Activated CD4-positive, alpha-beta T cell treated with anti-CD3 and anti-CD28 coated beads, Interleukin-10, Interleukin-2, amounts not matched to agents 100 ng/mL and 50 ng/mL, durations not matched to agents 16 hours and 8 hours (primary cell): ENCODE measurements around the gene MDFIC2.
A peak's percentile ranks its signal among the peaks of the same experiment; 100 is the strongest.
"Not testable (repeated sequence)": the region's sequence is repeated elsewhere in the genome, so short reads cannot be mapped to it uniquely, and the experiment has no call there.

ENCODE experiments used
- DNase-seq: peaks from one replicate; pipeline ENCODE4 v3.0.0-alpha.2; 2020

Gene MDFIC2

DNA sequence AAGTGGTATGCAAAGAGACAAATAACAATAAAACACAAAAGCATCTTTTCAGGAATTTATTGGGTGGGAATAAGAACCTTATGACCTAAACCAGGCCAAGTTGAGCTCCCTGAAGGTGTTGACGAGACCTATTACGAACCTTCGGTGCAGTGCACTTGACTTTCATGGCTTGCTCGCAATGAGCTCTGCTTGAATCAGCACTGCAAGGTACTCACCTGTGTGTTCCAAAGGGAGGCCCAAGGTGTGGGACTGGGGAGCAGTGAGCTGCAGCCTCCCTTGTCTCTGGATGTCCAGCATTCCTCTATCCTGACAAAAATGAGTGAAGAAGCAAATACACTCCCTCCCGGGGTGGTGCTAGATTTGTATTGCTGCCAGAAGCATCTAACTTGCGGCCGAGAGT lies at the start of gene MDFIC2:
MDFIC2 (minus strand) TSS at position 303 of the 400 bp plus-strand sequence. CDS start 665 bp downstream, outside the sequence.
- DNase-seq: no peak

DNA sequence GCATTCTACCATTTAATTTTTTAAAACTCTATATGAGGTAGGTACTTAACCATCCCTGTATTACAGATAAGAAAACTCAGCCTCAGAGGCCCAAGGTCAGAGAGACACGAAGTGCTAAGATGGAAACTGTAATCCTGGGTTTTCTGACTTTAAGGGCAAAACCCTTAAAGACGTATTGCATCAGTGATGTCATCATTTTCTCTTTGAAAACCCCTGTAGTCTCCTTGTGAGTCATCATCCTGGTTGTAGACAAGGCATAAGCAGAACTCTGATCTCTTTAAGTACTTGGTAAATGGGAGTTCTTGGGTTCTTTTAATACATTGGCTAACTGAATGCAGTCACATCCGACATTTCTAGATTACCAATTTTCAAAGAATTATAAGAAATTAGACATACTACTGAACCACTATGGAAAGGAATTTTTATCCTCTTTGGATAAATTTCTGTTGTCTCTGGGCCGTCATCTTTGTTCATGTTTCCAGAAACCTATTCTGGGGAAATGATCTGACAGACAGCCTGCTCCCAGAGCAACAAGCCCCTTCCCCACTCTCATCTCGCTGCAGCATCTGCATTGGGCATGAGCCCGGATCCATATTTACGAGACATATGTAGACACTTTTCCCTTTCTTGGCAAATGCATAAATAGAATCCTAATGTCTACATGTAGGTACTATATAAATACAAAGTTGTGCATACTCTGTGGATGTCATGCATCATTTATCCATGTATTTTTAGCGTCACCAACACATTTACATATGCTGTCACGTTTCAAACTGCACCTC lies 48.7 kb upstream of the MDFIC2 start:
- peak; percentile 42 for DNase-seq

DNA sequence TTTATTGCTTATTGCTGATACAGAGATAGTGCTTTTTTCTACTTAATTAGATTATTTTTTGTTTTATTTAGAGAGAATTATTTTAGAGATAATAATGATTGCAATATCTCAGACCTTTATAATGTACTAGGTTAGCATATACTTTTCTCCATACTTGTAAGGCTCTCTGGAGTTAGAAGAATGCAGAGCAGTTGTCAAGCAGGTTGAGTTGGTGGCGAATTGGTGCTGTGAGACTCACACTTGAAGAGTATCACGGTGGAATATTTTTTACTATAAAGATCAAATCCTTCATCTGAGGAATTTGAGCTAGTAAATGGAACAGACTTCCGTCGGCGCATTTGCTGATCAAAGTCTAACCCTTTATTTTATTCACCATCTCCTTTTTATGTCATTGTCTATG lies 47.3 kb upstream of the MDFIC2 start:
- DNase-seq: no peak

DNA sequence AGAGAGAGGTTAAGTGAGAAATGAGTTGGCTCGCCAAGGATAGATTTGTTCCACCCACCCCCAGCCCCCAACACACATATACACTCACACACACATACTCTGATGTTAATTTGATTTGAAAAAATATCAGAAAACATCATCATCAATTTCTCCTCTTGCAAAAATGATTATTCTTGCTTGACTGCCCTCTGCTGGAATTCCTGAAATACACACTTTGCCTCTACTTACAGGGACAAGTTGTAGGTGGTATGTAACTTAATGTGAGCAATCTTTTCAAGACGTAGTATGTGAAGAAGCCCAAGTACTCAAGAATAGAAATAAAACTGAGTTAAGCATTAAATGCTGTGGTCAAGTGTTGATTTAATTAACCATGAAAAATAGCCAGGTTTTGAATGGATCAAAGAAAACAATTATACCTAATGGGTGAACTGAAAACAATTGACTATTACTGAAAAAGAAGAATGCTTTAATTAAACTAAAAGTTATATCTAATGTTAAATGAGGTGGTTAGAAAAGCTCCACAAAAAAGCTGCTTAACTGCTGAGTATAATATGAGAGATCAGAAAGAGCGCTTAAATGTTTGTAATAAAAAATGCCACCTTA lies 46.6 kb upstream of the MDFIC2 start:
- peak; percentile 22 for DNase-seq

DNA sequence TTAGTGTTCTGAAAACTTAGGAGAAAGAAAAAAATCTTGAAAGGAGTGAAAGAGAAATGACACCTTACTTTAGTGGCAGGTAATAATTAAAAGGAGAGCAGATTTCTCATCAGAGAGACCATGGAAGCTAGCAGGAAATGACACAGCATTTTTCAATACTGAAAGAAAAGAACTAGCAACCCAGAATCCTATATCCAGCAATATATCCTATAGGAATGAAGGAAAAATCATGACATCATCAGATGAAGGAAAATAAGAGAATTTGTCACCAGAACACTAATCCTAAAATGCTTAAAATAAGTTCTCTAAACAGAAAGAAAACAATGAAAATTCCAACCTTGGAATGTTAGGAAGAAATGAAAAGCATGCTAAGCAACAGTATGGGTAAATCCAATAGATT lies 39.8 kb upstream of the MDFIC2 start:
- DNase-seq: no peak

DNA sequence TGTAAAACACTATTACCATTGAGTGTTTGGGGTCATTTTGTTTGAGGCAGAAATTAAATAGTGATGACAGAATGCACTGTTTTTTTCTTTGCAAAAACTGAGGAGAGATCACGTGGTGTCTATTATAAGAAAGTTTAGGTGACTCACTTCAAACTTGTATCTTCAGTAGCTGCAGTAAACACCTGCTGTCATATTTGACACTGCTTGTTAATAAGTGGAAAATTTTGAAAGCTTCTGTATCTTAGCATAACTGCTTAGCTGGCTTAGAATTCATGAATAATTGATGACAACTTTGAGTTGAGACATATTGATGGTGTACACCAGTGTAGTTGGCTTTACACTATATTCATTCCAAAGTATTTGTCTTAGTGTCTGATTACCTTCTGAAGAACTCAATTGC lies 29.7 kb upstream of the MDFIC2 start:
- DNase-seq: no peak

DNA sequence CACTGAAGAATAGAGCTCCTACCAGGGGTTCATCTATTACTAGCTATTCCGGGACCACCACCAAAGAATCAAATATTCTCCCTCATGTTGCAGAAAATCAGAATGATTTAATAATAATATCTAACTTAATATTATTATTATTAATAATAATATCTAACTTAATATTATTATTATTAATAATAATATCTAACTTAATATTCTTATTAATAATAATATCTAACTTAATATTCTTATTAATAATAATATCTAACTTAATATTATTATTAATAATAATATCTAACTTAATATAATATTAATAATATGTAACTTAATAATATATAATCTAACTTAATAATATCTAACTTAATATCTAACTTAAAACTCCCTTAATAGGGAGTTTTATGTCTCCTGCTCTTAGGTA lies 24.4 kb upstream of the MDFIC2 start:
- DNase-seq: not testable (repeated sequence)

DNA sequence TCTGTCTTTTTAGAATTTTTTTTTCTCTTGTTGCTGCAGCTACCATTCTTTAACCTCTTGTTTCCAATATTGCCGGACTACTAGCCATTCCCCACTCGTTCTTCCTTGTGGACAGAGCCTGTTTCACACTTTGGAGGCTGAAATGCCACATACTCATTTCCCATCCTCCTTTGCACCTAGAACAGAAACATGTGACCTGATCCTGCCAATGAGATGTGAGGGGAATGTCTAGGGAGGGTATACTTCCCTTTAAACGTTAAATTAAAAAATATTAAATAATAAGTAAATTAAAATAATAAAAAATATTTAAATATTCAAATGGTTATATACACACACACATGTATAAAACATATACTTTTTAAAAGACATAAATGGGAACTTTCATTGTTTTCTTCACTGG lies 20.6 kb upstream of the MDFIC2 start:
- DNase-seq: no peak

DNA sequence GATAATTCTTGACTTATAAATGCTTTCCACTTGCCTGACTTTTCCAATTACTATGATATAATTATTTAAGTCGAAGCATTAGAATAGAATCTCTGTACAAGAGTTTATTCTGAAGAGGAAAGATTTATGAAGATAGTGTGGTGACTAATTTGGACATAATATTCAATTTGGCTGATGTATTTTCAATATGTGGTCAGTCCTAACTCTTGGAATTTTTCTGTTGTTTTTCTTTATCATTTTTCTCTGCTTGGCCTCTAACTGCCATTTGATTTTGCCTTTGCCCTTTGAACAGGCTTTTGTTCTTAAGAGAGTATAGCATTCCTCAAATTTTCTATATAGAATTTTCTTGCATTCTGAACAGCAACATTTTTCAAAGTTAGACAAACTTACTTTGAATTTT lies 2.6 kb upstream of the MDFIC2 start:
- no peak for DNase-seq

DNA sequence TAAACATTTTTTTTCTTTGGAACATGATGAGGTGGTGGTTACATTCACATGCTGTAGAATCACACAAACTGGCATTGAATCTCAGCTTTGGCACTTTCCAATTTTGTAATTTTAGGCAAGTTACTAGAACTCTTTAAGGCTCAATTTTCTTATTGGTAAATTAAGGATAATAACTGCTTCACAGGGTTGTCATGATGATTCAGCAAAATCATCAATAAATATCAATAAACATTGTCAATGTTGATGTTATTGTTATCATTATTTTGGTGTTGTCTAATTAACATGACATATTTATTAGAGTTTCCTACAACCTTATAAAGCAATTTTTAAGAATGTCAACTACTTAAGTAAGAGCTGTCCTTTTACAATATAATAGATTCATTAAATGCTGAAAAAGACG lies 1.6 kb downstream of the MDFIC2 start:
- no peak for DNase-seq

DNA sequence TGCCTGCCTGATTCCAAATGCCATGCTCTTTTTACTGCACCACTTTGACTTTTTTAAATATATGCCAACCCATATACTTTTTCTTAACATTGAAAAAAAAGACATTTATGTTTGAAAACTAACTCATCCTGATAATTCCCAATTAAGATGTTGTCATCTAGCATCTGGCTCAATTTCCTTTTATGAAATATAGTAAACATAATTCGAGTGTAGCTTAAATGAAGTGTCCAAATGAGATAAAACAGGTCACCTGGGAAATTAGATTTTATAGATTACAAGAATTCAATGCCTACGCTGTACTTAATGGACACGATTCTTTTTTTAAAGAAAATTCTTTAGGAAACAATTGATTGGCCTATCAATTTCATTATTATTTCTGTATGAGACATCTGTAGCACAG lies 2.8 kb downstream of the MDFIC2 start:
- DNase-seq: no peak

DNA sequence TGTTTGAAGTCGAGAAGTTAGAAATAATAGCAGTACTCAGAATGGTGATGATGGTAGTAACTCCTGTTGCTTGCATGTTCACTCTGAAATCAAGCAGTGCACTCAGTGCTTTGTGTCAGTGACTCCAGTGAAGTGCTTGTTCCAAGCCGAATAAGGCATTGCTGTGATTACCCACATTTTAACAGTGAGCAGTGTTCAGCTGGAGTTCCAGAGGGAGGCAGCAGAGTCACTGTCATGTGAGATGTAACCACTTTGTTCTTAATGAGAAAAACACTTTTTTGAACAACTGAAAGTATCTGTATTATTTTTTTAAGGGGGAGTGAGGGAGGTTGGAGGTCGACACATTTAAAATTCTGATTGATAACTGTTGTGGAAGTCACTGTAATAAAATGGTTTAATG lies 3.7 kb downstream of the MDFIC2 start:
- DNase-seq: peak; percentile 1

DNA sequence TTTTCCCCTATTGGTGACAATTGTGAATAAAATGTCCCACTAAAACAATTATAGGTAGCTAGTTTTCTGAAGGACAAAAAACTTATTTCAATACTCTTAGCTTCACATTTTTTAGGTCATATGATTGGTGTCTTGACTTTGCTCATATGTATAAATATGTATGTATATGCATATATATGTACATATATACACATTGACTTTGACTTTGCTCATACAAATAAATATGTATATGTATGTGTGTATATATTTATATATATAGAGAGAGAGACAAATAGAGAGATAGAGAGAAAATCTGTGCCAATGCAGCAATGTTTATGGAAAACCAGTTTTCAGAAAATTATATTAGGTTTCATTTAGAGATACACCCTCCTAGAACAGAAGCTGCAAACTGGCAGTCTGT lies 5.7 kb downstream of the MDFIC2 start:
- no peak for DNase-seq

DNA sequence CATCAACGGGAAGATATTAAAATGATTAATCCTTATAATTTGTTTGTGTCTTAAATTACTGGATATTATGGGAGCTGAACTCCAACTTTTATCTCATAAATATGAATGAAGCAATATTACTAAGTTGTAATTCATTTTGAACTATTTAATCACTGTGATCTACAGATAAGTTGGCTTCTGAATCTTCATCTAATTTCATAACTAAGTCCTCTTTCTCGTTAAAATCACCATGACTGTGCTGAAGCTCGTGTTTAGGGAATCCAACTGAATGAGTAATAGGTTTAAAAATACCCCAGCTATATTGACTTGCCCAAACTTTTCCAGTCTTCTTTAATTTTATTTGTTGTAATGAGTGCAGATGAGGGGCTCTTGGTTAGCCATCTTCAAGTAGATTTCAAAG lies 14.1 kb downstream of the MDFIC2 start:
- DNase-seq: no peak

DNA sequence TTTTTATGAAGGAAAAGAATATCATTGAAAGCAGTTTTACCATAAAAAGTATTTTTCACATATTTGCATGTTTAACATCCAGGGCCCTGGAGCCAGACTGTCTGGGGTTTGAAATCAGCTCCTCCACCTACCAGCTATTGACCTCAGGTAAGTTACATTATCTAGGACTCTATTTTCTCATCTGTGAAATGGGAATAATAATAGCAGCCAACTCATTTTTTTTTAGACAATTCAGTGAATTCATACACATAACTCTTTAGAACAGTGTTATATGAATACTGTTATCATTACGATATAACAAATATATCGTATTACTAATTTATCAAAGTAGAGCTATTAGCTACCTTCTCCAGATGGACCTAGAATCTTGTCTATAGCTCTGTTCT lies 21.3 kb downstream of the MDFIC2 start:
- DNase-seq: no peak

DNA sequence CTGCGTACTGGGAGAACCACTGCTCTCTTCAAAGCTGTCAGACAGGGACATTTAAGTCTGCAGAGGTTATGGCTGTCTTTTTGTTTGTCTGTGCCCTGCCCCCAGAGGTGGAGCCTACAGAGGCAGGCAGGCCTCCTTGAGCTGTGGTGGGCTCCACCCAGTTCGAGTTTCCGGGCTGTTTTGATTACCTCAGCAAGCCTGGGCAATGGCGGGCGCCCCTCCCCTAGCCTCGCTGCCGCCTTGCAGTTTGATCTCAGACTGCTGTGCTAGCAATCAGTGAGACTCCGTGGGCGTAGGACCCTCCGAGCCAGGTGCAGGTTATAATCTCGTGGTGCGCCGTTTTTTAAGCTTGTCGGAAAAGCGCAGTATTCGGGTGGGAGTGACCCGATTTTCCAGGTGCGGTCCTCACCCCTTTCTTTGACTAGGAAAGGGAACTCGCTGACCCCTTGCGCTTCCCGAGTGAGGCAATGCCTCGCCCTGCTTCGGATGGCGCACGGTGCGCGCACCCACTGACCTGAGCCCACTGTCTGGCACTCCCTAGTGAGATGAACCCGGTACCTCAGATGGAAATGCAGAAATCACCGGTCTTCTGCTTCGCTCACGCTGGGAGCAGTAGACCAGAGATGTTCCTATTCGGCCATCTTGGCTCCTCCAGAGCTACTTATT lies 21.9 kb downstream of the MDFIC2 start:
- DNase-seq: not testable (repeated sequence)

DNA sequence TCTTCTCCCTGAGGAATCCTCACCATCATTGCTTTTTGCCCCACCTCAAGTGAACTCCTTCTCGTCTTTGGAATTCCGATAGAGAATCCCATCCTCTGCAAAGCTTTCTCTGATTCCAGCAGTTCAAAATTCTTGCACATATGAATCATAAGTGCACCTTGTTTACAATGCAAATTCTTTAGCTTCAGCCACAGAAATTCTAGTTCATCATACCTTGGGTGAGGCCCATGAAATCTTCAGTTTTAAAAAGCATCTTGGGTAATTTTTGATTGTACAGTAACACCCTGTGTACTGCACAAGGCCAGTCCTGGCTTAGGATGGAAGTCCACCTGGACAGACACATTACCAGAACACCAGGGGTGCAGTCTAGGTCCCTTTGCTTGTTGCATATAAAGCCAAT lies 30.8 kb downstream of the MDFIC2 start:
- DNase-seq: no peak

DNA sequence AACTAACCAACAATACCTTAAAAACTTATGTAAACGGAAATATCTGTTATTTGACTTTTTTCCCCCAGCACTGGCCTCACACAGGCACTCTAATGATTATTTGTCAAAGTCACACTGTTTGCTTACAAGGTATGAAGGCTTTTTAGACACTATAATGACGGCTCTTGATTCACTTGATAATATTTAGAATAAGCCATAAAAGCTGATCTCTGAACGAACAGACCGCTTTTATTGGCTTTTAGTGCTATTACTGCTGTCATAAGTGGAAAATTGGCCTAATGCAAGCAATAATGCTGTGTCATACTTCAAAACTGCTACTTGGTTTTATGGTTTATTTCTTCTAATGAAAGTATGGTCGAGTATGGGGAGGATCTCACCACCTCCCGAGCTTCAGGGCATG lies 35.1 kb downstream of the MDFIC2 start:
- DNase-seq: no peak

DNA sequence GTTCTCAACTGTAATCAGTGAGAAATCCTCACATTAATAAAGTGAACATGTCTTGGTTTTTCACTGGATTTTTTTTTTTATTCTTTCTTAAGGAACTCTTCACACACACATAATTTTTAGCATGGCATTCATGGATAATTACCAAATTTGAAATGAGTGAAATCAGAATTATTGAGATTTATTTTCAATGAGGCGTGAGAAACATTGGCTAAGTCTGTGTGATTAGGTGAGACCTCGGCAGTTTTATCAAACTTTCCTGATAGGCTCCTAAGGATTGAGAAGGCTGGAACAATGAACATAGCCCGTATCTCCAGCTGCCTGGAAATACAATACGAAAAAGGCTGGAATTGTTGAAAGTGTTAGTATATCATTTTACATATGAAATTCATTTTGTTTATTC lies 35.5 kb downstream of the MDFIC2 start:
- DNase-seq: no peak

DNA sequence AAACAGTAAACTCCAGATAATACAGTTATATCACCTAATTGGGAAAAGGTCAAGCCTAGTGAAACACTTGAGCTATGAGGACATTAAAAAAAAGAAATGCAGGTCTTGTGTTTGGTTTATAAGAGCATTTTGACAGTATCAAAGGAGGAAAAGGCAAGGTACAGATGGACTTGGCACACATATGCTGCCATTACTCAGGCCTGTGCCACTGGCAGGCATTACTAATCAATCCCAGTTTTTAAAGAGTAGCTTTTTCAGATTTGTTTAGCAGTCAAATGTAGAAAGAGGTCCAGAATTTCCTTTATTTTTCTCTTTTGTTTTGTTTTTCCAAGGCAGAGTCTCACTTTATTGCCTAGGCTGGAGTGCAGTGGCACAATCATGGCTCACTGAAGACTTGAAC lies 38.9 kb downstream of the MDFIC2 start:
- DNase-seq: no peak

DNA sequence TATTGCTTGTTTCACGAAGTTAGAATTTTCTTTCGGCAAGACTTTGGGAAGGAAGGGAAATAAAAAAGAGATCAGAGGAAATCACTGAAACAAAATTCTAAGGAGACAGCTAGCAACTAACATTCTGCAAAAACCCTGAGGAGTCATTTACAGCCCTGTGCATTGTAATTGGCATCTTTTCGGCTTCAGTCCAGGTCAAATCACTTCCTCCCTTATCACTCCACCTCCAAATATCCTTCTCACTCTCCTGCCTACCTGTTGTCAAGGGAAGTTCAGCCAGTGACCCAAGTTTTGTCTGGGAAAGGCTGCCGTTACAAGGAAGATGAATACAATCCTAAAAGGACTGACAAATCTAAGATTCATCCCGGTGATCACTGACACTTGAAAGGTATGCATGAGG lies 39.6 kb downstream of the MDFIC2 start:
- no peak for DNase-seq

DNA sequence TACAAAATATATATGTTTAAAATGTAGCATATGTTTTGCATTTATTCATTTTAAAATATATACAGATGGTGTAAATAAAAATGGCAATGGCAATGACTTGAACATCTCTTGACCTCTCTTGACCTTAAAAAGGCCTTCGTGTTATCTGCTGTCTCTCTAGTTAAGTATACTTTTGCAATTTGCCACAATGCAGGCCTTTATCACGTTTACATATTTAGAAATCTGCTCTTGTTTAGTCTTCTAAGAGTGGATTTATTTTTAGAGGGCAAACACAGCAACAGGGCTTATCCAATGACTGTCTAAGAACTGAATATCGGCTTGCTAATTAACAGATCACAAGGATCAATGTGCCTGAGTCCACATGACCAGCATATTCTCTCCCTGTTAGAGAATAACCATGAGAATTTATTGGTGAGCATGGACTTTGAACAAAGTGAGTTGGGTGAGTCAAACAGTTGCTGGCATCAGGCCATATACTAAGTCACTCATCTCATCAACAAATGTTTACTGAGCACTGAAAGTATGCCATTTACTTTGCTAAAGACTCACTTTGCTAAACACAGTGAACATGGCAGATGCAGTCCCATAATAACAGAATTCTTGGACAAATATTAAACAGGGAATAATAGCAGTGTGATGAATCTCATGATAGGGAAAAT lies 48.2 kb downstream of the MDFIC2 start:
- DNase-seq: no peak

DNA sequence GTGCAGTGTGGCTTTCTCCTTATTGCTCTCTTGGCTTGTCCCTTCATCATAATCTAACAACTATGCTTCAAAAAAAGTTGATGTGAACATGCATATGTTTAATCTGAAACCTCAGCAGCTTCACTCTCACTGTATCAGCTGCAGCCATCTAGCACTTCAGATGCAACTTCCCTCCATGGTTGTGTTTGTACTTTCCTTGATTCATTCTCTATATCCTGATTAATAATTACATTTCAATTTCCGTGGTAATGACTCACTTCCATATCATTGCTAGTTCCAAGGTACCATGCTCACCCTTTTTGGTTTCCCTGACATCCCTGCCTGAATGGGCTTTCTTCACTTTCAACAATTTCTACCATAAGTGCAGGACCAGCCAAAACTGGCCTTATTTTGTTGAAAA lies 51.2 kb downstream of the MDFIC2 start:
- no peak for DNase-seq

DNA sequence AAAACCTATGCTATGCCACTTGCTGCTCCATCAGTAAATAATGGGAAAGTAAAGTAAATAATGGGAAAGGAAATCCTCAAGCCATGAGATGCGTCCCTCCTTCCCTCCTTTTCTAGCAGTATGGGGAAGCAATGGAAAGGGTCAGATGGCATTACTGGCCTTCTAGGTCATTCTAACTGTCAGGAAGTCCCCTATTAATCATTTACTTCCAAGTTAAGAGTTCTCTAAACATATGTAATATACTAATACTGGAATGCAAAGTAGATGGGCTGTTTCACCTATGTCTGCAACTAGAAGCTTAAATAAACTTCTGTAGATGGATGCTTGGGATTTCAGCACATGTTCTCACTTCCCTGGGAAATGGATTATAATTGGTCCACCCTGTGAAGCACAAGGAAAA lies 55.9 kb downstream of the MDFIC2 start:
- DNase-seq: no peak
